Keratinocyte (primary cell): ENCODE measurements around the gene PKLR.

Source experiments
- CTCF ChIP-seq, 3 experiments: IDR thresholded peaks in 1 of 3; conservative IDR thresholded peaks in 1 of 3; optimal IDR thresholded peaks in 1 of 3; 2 replicates in 2 of 3; 3 replicates in 1 of 3; pipeline versions ENCODE3 to v1.5.1; 2011; ENCODE audit warnings: low read length in 3 of 3, mild to moderate bottlenecking in 3 of 3, moderate library complexity in 2 of 3, control low read depth in 1 of 3, inconsistent platforms in 1 of 3; ENCODE audit not compliant: insufficient read depth in 2 of 3; ENCODE audit errors: extremely low read depth in 1 of 3
- EZH2 ChIP-seq: IDR thresholded peaks from one replicate; pipeline ENCODE4 v1.6.1; 2012; ENCODE audit warnings: inconsistent platforms, mild to moderate bottlenecking, low read length, moderate library complexity

GRCh38 chr1:155334962-155335361 is 33.7 kb upstream of the PKLR start:
- no peak for TF ChIP-seq CTCF (optimal IDR thresholded peaks at IDR 0.05 in 1 of 3, IDR thresholded peaks at IDR 0.05 in 1 of 3, conservative IDR thresholded peaks at IDR 0.05 in 1 of 3; ENCODE audit: extremely low read depth in 1 of 3, insufficient read depth in 2 of 3, low read length in 3 of 3)
- TF ChIP-seq EZH2 = no peak
